Right kidney (tissue), 9 donors: Measurements from ENCODE around the gene TRIM61.
"Not testable (repeated sequence)": the region's sequence is repeated elsewhere in the genome, so short reads cannot be mapped to it uniquely, and the experiment has no call there.

Experiments
- DNase-seq: peaks from one replicate; pipeline ENCODE4 v3.0.0-alpha.2; 2016
- long read RNA-seq, 8 donors: transcript quantifications; one replicate each; lab custom pipeline, GENCODE V29; 2026

TRIM61 gene
- long read RNA-seq, donor 1 = 0 reads
- long read RNA-seq, donor 2 = 0 reads
- long read RNA-seq, donor 3 = 0 reads
- long read RNA-seq, donor 4 = 0 reads
- long read RNA-seq, donor 5 = 0 reads
- long read RNA-seq, donor 6 = 0 reads
- long read RNA-seq, donor 7 = 0 reads
- long read RNA-seq, donor 8 = 0 reads

GRCh38 chr4:164977243-164978164, at the start of gene TRIM61:
TRIM61 (minus strand) TSS chr4:164977657; CDS start chr4:164970002, 7,655 bp downstream.
- DNase-seq = peak; percentile 41

DNA sequence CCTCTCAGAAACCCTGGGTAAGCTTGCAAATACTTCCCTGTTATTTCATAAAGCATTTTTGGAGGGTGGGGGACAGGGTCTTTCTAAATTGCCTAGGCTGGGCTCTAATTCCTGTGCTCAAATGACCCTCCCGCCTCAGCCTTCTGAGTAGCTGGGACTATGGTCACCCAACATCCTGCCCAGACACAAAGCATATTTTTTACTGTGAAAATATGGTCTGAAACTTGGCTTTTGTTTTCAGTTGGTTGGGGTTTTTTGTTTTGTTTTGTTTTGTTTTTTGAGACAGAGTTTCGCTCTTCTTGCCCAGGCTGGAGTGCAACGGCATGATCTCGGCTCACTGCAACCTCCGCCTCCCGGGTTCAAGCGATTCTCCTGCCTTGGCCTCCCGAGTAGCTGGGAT, 48.3 kb upstream of the TRIM61 start:
- not testable (repeated sequence) for DNase-seq

GRCh38 chr4:165019995-165020394, 42.5 kb upstream of the TRIM61 start:
- DNase-seq = not testable (repeated sequence)

DNA sequence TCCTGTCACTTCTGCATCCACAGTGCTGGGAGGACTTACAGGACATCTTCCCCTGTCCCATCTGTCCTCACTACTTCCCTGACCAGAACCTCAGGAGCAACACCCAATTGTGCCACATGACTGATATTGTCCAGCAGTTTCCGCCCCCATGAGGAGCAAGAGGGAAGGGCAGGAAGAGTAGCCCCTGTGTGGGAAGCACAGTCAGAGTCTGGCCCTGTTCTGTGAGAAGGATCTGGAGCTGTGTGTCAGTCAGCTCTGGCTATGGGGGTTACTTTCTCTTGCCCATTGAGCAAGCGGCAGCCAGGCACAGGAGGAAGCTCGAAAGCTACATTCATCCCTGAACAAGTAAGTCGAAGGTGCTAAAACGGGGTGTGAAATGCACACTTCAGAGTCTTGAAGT, 39.5 kb upstream of the TRIM61 start:
- DNase-seq = no peak

DNA sequence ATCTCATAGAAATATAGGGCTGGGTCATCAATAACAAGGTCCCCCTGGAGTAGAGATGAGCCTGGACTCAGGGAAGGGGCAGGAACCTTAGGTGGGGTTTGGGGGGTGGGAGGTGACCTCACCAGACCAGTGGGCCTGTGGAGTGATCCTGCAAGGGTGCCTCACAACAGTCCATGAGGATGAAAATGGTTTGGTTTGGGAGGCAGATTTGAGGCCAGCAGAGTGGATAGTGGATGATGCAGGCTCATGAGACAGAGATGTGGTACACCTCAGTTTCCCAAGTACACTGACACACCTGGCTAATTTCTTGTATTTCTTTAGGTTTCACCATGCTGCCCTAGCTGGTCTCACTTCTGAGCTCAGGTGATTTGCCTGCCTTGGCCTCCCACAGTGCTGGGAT, 36.2 kb upstream of the TRIM61 start:
- no peak for DNase-seq

- DNase-seq = no peak
These were observed 33.9 kb upstream of the TRIM61 start for GRCh38 chr4:165011403-165011802.

- no peak for DNase-seq
These were observed 33.5 kb upstream of the TRIM61 start for GRCh38 chr4:165010991-165011390.

- DNase-seq = no peak
These were observed 33.0 kb upstream of the TRIM61 start for GRCh38 chr4:165010487-165010886.

DNA sequence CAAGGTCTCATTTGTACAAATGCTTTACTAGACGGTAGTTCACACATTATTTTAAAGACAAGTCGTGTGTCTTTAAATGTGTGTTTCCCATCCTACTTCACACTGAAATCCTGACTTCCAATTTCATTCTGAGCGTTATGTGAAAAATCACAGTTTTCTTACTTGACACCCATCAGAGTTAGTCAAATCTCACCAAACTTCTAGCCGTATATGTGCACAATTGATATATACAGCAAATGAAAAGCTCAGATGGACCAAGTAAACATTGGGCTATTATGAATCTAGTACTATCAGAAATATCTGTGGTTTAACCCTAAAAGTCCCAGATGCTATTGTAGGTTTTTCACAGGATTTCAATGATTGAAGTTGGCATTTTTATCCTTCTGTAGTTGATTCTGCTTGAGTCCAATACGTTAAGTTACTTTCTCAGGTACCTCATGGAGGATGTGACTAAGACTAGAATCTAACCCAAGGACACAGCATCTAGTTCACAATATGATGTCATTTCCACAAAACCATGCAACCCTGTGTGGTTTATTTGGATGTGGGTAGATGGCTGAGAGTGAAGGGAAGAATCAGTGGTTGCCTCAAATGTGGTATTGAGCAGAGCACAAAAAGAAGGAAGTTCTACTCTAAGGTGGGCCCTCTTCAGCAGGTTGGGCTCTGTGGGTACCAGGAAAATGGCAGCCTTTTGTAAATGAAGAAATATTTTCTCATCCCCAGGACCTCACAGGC, 32.2 kb upstream of the TRIM61 start:
- no peak for DNase-seq

DNA sequence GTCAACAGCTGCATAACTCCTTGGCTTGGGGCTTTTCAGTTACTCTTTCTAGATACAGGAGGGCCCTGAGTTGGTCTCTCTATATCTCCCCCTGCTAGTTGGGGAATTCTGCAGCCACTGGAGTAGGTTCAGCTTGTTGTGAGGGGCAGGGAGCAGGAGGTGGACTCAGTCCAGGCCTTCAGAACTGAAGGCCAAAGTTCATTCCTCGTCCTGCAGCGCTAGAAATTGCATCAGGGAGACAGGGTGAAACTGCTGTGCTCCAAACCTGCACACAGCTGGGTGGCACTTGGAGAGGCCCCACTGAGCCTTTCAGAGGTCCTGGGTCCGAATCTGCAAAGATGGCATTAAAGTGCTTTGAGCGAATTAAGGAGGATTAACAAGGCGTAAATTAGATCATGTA, 29.4 kb upstream of the TRIM61 start:
- no peak for DNase-seq

GRCh38 chr4:165006456-165006855, 29.0 kb upstream of the TRIM61 start:
- no peak for DNase-seq

GRCh38 chr4:165005352-165005925, 28.0 kb upstream of the TRIM61 start:
- DNase-seq = no peak

GRCh38 chr4:165001957-165002356, 24.5 kb upstream of the TRIM61 start:
- DNase-seq = not testable (repeated sequence)

- DNase-seq = not testable (repeated sequence)
These were observed 21.1 kb upstream of the TRIM61 start for GRCh38 chr4:164998526-164999080.

GRCh38 chr4:164997941-164998340, 20.5 kb upstream of the TRIM61 start:
- no peak for DNase-seq

- DNase-seq = no peak
These were observed 19.9 kb upstream of the TRIM61 start for GRCh38 chr4:164997324-164997723.

- not testable (repeated sequence) for DNase-seq
These were observed 18.7 kb upstream of the TRIM61 start for GRCh38 chr4:164996123-164996522.

DNA sequence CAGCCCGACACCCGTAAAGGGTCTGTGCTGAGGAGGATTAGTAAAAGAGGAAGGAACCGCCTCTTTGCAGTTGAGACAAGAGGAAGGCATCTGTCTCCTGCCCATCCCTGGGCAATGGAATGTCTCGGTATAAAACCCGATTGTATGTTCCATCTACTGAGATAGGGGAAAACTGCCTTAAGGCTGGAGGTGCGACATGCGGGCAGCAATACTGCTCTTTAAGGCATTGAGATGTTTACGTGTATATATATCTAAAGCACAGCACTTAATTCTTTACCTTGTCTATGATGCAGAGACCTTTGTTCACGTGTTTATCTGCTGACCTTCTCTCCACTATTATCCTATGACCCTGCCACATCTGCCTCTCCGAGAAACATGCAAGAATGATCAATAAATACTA, 13.3 kb upstream of the TRIM61 start:
- not testable (repeated sequence) for DNase-seq

DNA sequence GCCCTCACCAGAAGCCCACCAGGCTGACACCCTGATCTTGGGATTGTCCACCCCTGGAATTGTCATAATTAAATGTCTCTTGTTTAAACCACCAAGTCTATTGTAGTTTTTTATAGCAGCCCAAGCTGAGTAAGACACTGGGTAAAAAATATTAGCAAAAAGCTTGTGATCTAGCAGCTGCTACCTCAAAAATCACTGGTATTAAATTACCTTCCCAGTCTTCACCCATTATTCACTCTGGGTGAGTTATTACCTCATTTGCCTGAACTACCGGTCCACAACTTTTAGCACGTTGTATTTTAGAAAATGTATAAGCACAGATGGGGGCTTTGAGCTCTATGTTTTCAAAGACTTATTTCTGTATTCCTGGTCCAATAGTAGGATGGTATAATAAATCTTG, 12.0 kb upstream of the TRIM61 start:
- no peak for DNase-seq

GRCh38 chr4:164971929-164972328, 5.5 kb downstream of the TRIM61 start:
- not testable (repeated sequence) for DNase-seq

GRCh38 chr4:164959896-164960295, 17.6 kb downstream of the TRIM61 start:
- DNase-seq = no peak

DNA sequence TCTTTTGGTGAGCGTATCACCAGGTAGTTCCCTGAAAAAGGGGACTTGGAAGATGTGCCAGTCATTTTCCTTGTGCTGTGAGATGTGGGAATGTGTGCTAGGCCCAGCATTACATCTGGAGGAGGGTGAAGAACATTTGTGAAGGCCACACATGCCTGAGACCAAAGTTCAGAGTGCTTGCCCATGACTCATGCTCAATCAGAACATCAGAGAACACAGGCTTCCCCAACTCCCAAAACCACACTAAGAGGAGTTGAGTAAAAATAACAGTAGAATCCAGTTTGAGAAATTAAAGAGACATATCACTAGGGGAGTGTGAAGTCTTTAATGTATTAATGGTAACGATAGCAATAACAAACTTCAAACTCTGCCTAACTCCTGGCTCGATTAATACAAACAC, 18.0 kb downstream of the TRIM61 start:
- DNase-seq = not testable (repeated sequence)
